Metanephros (tissue), 1 donor: Measurements from ENCODE around the gene PHF14. TPM values are rescaled to one million over a fixed set of nuclear protein-coding genes. Genes with fewer than 3 reads are reported as not detected.

Experiments
- total RNA-seq: library from RNA; depleted of rRNA; stranded (reverse); fragments of >200 nt; gene quantifications from one replicate; pipeline ENCODE4 v1.2.3, GENCODE V29; 2014

PHF14 gene
- 75.2 TPM for total RNA-seq

GRCh38 chr7:10973061-10973941 is at the start of gene PHF14:
TSS of gene PHF14 (plus strand) at chr7:10973872. CDS start at chr7:10974324, 452 bp downstream.

